Measurements from ENCODE around the gene PIEZO1.
"Not testable (repeated sequence)": the region's sequence is repeated elsewhere in the genome, so short reads cannot be mapped to it uniquely, and the experiment has no call there.

The PIEZO1 gene, protein sequence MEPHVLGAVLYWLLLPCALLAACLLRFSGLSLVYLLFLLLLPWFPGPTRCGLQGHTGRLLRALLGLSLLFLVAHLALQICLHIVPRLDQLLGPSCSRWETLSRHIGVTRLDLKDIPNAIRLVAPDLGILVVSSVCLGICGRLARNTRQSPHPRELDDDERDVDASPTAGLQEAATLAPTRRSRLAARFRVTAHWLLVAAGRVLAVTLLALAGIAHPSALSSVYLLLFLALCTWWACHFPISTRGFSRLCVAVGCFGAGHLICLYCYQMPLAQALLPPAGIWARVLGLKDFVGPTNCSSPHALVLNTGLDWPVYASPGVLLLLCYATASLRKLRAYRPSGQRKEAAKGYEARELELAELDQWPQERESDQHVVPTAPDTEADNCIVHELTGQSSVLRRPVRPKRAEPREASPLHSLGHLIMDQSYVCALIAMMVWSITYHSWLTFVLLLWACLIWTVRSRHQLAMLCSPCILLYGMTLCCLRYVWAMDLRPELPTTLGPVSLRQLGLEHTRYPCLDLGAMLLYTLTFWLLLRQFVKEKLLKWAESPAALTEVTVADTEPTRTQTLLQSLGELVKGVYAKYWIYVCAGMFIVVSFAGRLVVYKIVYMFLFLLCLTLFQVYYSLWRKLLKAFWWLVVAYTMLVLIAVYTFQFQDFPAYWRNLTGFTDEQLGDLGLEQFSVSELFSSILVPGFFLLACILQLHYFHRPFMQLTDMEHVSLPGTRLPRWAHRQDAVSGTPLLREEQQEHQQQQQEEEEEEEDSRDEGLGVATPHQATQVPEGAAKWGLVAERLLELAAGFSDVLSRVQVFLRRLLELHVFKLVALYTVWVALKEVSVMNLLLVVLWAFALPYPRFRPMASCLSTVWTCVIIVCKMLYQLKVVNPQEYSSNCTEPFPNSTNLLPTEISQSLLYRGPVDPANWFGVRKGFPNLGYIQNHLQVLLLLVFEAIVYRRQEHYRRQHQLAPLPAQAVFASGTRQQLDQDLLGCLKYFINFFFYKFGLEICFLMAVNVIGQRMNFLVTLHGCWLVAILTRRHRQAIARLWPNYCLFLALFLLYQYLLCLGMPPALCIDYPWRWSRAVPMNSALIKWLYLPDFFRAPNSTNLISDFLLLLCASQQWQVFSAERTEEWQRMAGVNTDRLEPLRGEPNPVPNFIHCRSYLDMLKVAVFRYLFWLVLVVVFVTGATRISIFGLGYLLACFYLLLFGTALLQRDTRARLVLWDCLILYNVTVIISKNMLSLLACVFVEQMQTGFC (N-terminal part only)

DNA sequence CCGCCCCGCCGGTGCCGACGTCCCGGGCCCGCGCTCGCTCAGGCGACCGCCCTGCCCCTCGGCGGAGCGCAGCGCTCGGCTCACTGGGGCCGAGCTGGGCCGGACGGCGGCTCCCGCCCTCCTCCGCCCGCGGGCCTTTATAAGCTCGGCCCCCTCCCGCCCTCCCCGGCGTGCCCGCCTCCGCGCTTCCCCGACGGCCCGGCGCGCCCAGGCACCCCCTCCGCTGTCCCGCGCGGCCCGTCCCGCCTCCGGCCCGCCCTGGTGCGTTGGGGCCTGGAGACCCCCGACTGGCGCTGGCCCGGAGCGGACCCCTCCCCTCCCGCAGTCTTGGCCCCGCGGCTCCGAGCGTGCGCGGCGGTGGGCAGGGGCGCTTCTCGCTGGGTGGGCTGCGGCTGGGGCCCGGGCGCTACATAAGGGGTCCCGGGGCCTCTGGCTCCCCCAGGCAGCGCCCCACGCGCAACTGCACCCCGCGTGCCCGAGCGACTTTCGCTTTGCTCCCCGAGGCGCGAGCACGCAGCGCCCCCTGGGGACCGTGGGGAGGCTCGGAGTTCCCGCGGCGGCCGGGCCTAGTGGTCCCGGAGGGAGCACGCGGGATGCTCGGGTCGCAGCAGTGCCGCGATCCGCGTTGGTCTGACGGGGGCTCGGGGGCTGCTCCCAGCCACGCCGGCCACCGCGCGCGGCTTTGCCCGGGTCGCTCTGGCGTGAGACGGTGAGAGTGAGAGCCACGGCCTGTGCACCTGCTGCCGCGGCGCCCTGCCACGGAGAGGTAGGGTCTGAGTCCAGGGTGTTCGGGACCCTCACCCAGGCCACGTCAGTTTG lies at the start of gene PIEZO1:
Gene PIEZO1 (minus strand): TSS at position 115 of the 819 bp plus-strand sequence. CDS start 256 bp downstream, outside the sequence.
- DNase-seq: peak in 1 of 2 donors; percentile 65

DNA sequence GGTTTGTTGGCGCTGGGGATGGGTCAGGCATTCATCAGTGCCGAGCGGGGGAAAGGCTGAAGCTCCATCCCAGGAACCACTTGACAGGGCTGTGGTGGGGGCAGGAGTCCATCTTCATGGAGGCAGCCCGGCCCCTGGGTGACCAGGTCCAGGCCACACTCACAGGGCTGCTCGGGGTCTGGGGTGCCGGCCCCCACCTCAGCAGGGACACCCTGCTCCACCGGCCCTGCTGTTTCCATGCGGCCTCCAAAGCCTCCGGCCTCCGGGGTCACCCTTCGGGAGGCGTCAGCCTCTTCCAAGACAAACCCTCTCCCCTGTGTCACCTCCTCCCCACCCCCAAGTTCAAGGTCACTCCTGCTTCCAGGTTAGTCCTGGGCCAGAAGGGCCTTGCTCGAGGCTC lies 49.6 kb upstream of the PIEZO1 start:
- no peak for DNase-seq

DNA sequence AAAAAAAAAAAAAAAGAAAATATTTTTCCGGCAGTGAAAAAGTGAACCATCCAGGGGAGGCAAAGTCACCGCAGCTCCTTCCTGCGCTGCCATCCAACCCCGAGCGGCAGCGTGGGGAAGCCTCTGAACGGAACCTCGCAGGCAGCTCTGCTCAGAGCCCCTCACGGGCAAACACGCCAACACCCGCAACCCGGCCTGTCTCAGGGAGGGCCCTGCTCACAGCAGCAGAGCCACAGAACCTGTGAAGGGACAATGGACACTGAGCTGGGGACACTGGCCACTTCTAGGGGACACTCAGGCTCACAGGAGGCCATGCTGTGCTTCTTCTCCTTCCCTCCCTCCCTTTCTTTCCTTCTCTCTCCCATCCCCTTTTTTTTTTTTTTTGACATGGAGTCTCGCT lies 48.1 kb upstream of the PIEZO1 start:
- DNase-seq: no peak

DNA sequence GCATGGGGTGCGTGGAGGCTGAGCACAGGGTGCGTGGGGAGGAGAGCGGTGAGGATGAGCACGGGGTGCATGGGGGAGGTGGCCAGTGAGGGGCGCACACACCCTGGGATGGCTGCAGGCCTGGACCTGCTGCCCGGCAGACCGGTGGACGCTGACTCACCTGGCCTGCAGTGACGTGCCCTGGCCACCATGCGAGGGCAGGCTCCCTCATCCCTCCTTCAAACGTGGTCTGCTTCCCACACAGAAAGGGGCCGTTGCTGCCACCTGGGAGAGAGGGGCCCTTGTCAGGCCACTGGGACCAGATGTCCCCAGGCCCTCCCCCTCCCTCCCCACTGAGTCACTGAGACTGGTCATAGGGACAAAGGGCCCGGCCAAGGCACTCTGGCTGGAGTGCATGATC lies 46.8 kb upstream of the PIEZO1 start:
- no peak for DNase-seq

DNA sequence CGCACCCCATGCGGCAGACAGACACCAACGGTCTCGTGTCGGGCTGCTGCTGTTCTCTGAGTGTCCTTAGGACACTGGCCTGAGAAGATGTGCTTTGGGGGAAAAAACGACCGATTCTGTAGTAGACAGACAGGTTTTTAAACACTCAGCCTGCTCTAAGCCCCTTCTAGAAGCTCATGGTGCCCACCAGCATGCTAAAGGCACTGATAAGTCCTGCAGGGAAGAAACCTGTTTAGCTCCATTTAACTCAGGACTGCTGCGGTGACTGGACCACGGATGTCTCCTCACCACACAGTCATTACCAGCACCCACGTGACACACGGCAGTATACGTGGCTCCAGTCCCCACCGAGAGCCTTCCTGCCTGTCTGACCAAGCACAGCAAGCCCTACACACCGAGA lies 45.8 kb upstream of the PIEZO1 start:
- DNase-seq: no peak

DNA sequence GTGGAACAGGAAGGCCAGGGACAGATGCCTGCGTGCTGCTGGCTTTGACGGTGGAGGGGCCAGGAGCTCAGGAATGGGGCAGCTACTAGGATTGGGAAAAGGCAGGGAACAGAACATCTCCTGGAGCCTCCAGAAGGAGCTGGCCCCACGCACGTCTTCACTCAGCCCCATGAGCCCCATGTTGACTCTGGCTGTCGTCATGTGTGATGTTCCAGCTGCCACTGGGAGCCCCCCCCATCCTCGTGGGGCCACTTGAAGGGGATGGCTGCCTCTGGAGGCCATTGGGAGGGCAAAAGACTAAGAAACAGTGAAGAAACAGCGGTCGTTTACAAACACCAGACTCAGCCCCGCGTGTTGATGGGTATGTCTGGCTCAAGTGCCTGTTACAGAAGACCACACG lies 45.2 kb upstream of the PIEZO1 start:
- DNase-seq: no peak

DNA sequence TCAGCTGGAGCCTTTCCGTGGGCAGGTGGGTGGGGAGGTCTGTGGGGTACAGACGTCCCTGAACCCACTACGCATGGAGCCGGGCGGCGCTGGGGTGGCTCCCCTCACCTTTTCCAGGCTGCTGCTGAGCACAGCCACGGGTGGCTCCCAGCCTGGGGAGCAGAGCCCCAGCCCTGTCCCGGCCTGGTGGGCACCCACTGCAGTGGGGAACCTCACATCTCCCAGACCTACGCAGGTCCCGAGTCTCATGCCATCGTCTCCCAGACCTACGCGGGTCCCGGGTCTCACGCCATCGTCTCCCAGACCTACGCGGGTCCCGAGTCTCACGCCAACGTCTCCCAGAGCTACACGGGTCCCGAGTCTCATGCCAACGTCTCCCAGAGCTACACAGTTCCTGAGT lies 43.7 kb upstream of the PIEZO1 start:
- DNase-seq: no peak

DNA sequence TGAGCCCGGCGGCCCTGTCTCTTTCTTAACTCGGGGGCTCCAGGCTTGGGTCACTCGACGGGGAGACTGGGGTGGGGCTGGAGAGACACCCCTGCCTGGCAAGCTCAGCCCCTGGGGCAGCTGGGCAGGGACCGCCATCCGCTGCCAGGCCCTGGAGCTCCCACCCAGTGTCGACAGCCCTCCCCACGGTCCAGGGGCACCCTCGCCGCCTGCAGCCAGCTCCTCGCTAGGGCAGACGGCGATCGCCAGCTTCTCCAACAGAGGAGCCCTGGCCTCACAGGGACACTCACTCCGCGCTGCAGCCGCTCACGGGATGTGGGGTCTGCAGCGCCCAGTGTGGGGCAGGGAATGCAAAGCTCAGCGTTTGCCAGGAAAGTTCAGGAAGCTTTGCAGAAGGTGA lies 42.7 kb upstream of the PIEZO1 start:
- no peak for DNase-seq

DNA sequence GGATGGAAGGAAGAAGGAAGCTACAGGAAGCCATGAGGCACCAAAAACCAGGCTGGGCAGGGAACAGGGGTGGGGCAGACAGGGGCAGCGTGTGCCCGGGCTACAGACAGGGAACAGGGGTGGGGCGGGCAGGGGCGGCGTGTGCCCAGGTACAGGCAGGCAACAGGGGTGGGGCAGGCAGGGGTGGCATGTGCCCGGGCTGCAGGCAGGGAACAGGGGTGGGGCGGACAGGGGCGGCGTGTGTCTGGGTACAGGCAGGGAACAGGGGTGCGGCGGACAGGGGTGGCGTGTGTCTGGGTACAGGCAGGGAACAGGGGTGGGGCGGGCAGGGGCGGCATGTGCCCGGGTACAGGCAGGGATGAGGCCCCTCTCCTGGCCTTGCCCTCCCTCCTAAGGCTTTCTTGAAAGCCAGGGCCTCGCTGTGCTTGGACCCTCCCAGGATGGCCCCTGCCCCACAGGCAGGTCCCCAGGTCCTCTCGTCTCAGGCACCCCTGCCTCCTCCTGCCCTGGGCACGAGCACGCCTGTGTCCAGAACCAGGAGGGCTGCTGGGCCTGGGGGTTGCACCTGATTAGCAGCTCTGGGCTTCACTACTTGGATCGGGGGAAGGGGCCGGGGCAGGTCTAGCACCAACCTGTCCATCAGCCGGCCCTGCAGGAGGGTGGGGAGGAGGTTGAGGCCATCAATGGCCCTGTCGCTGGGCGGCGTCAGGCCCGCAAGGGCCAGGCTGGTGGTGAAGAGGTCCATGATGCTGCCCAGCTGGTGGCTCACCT lies 41.2 kb upstream of the PIEZO1 start:
- DNase-seq: no peak

DNA sequence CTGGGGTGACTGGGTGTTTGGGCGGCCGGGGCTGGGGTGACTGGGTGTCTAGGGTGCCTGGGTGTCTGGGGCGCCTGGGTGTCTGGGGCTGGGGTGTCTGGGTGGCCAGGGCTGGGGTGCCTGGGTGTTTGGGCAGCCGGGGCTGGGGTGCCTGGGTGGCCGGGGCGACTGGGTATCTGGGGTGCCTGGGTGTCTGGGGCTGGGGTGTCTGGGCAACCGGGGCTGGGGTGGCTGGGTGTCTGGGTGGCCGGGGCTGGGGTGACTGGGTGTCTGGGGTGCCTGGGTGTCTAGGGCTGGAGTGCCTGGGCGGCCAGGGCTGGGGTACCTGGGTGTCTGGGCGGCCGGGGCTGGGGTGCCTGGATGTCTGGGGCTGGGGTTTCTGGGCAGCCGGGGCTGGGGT lies 40.1 kb upstream of the PIEZO1 start:
- no peak for DNase-seq

DNA sequence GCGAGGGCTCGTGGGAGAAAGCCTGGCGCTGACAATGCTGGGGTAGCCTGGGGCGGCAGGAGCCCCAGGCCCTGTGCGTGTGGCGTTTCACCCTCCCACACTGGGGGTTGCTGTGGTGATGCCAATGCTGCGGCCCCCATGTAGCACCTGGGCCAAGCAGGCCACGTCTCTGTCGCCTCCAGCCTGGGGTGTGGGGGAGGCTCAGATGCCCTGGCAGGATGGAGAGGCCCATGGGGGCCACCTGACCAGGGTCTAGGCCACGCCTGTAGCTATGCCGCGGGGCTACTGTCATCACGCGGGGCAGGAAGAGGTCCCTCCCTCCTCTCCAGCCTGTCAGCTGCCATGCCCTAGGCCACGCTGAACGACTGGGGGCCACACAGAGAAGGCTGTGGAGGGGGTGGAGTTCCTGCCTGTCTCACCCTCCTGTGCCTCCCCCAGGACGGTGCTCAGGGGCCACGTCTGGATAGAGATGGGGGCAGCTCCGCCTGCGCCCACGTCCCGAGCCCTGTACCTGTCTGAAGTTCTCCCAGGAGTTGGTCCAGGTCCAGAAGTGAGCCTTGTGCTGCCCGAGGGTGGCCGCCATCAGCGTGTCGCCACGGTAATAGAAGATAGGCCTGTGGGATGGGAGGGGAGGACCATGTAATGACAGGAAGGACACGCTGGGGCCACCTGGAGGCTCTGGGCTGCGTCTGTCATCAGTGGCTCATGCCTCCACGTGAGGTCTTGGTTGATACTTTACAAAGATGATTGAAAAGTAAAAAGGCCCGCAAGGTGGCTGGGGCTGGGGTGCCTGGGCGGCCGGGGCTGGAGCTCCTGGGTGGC lies 39.4 kb upstream of the PIEZO1 start:
- no peak for DNase-seq

DNA sequence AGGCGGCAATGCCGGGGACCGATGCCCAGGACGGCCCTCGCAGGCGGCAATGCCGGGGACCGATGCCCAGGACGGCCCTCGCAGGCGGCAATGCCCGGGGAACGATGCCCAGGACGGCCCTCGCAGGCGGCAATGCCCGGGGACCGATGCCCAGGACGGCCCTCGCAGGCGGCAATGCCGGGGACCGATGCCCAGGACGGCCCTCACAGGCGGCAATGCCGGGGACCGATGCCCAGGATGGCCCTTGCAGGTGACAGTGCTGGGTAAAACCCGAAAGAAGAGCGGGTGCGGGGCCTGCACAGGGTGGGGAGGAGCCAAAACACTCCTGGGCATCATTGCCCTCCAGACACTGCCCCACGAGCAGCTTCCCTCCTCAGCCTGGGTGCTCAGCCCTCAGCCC lies 38.6 kb upstream of the PIEZO1 start:
- DNase-seq: not testable (repeated sequence)

DNA sequence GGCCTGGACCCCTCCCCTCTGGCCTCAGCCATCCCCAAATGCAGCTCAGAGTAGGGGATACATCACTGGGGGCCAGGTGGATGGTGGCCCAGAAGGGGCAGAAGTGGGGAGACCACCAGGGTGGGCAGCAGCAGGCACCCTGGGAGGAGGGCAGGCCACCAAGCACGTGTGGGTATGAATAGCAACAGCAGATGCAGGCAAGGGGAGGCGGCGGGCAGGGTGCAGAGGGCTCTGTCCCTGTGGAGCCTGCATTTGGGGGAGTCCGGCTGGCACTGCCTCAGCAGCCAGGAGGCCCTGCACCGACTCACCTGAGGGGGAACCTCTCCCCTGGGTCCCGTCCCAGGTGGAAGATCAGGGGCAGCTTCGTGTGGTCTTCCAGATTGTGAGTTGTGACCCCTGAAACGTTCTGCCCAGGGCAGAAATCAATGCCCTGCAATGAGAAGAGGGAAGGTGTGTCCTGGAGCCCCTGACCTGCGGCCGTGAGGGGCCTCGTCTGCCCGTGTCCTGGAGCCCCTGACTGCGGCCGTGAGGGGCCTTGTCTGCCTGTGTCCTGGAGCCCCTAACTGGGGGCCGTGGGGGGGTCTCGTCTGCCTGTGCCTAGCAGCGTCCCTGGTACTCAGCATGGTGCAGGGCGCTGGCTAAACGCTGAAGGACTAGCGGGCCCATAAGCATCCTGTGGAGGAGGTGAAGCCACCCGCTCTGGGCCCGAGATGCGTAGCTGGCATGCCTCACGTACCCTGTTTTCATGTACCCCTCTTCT lies 37.4 kb upstream of the PIEZO1 start:
- no peak for DNase-seq

DNA sequence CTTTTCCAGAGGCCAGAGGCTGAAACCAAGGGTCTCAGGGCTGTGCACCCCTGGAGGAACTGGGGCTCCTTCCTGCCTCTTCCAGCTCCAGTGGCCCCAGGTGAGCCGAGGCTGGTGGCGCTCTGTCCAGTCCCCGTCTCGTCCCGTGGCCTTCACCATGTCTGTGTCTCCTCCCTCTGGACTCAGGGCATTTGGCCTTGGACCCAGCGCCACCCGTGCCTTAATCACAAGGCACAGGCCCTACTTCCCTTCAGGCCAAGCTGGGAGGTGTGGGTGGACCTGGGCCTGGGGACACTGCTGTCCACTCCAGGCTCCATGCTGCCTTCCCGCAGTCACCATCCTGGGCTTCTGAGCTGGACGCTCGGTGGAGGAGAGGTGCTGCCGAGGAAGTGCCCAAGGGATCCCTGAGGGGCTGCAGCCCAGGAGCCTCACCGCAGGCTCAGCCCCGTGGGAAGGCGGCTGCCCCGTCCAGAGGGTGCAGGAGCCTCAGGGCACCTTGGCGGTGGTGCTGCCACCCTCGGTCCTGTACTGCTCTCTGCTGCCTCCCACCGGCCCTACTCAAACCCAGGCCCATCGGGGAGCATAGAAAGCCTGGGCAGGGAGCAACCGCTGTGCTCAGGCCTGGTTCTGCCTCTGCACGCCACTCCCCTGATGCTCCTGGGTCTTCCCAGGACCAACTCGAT lies 36.3 kb upstream of the PIEZO1 start:
- DNase-seq: no peak

DNA sequence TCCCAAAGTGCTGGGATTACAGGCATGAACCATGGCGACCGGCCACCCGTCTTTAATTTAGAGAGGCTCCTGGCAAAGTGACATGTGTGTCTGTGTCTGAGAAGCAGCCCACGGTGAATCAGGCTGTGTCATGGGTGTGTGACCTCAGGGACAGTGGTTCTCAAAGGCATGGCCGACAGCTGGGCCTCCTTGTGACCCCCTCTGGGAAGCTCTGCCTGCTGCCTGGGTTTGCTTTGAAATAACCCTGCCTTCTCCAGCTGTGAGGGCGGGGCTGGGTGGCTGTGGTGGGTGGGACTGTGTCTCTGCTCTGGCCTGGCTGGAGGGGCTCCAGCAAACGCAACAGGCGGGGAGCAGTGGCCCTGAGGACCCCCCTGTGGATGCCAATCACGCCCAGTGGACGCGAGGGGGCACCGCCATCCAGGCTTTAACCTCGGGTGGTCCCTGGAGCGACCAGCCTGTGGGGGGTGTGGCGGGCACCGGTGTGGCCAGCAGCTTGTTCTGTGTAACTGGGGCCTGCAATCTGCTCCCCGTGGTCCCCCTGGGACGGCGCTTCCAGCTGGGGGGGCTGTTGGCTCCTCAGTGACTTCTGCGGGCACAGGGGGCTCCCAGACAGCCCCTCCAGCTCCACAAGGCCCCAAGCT lies 35.5 kb upstream of the PIEZO1 start:
- DNase-seq: no peak

DNA sequence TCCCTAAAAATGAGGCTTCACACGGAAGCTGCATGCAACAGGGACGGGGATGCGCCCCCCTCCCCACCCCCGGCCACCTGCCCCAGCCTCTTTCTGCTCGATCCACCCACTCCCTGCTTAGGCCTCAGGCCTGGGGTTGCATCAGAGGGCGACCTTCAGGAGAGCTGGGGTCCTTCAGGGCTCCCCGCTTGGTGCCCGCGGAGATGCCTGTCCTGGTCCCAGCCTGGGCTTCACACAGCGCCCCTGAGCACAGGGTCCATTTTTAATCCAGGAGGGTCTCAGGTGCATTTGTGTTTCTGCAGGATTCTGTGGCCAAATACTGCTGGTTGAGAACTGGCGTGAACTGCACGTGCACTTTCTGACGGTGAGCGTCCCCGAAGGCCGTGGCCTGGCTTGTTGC lies 34.1 kb upstream of the PIEZO1 start:
- no peak for DNase-seq

DNA sequence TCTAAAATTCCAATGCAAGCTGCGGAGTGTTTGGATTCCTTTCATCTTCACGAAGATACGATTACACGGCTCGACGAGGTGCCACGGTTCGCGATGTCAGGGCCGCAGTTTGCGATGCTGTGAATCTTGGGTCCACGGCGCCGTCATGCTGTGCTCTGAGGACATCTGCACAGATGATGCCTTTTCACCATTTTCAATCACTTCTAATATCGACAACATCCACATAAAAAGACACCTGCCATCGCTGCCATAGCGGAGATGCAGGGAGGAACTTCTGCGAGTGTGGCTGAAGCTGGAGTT lies 33.5 kb upstream of the PIEZO1 start:
- no peak for DNase-seq

DNA sequence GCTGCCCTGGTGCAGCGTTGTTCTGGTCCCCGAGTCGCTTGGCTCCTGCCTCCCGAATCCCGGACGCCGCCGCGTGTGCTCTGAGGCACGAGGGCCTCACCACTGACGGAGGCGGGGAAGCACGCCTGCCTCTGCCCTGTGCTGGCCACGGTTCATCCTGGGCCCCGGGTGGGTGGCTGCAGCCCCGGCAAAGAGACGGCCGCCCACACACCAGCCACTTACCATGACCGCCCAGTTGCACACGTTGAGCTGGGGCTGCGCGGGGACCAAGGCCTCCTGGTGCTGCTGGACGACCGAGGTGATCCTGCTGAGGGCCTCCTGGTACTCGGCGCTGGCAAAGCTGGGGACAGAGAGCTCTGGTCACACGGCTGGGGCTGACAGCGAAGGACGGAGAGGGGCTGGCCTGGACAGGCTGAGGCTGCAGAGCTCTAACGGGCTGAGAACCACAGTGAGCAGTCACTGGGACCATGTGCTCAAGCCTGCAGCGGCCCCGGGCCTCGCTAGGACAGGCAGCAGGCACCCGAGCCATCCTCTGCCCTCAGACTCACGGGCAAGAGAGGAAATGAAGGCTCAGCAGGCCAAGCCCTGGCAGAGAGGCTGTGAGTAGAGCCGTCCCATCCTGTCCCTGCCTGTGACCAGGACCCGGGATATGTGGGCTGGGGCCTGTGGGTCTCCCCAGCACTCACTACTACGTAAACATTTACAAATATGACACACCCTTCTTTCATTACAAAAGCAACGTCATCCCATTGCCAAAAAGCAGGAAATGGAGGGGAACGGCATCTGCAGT lies 33.0 kb upstream of the PIEZO1 start:
- DNase-seq: no peak

Measured in hippocampal formation (tissue), 2 donors.